GM13976 (cell line): ENCODE measurements around the gene OR2M4.

Source experiments
- DNase-seq: peaks from one replicate; pipeline ENCODE4 v3.0.0; 2012; ENCODE audit warnings: low spot score
- CTCF ChIP-seq: IDR thresholded peaks from 2 replicates; pipeline ENCODE4 v1.5.1; 2012; ENCODE audit warnings: borderline replicate concordance, mild to moderate bottlenecking; ENCODE audit not compliant: insufficient read depth; ENCODE audit errors: extremely low read depth, missing control alignments, control extremely low read depth
- in situ Hi-C: fragments of 300-500 bp; cut with MboI; formaldehyde crosslinking; loops from one replicate; pipeline ENCODE4 v1.12.0; 2022; ENCODE audit warnings: low sequenced_read_pairs, mixed read lengths, inconsistent platforms; ENCODE audit not compliant: unreplicated experiment

Gene OR2M4

GRCh38 chr1:248277876-248278275 lies 46.7 kb downstream of the OR2M4 start, which contains the start of gene OR2T33:
TSS of gene OR2T33 (minus strand) at chr1:248277976. CDS start at chr1:248273814, 4,162 bp downstream.
- in situ Hi-C loops: no loop called here

GRCh38 chr1:248288391-248288790 lies 57.2 kb downstream of the OR2M4 start:
- no peak for TF ChIP-seq CTCF
- in situ Hi-C loops: no loop called here
- no peak for DNase-seq

More at GRCh38 chr1:248277876-248278275, 46.7 kb downstream of the OR2M4 start, which contains the start of gene OR2T33:
- no peak for DNase-seq
- TF ChIP-seq CTCF: no peak
